Esophagus muscularis mucosa (tissue), 4 donors: Measurements from ENCODE around the gene ABCC9. TPM values are rescaled to one million over a fixed set of nuclear protein-coding genes. Genes with fewer than 3 reads are reported as not detected.

Experiments
- DNase-seq: peaks from one replicate; pipeline ENCODE4 v3.0.0-alpha.2; 2017; ENCODE audit errors: extremely low spot score
- H3K27ac ChIP-seq, 4 donors: fragments of 200-600 bp; sonication (generic); replicated peaks in 1 of 4; 1 replicate in 3 of 4; 2 replicates in 1 of 4; pipeline ENCODE4 v1.5.1; 2016 to 2019; ENCODE audit warnings: mild to moderate bottlenecking in 1 of 4
- H3K27me3 ChIP-seq, 4 donors: fragments of 200-600 bp; sonication (generic); one replicate each; pipeline versions ENCODE4 v1.5.1 to v1.6.0; 2016 to 2019
- H3K36me3 ChIP-seq, 4 donors: fragments of 200-600 bp; sonication (generic); one replicate each; pipeline ENCODE4 v1.5.1; 2016 to 2019
- H3K4me1 ChIP-seq, 4 donors: fragments of 200-600 bp; sonication (generic); one replicate each; pipeline ENCODE4 v1.5.1; 2016 to 2019
- H3K4me3 ChIP-seq, 4 donors: fragments of 200-600 bp; sonication (generic); 1 replicate in 2 of 4; 2 replicates in 2 of 4; pipeline ENCODE4 v1.5.1; 2016 to 2019; ENCODE audit warnings: mild to moderate bottlenecking in 4 of 4, moderate library complexity in 1 of 4
- H3K9me3 ChIP-seq, 4 donors: fragments of 200-600 bp; sonication (generic); 1 replicate in 3 of 4; 2 replicates in 1 of 4; pipeline ENCODE4 v1.5.1; 2016 to 2019
- CTCF ChIP-seq, 3 experiments: fragments of 200-600 bp in 2 of 3; fragments of 450-650 bp in 1 of 3; sonication (generic) in 2 of 3; IDR thresholded peaks; one replicate each; pipeline ENCODE4 v1.5.1; 2017 to 2019; ENCODE audit warnings: antibody characterized with exemption in 3 of 3, mild to moderate bottlenecking in 2 of 3, moderate library complexity in 1 of 3
- EP300 ChIP-seq: sonication (generic); formaldehyde crosslinking; IDR thresholded peaks from one replicate; pipeline ENCODE4 v1.6.1; 2017; ENCODE audit warnings: antibody characterized with exemption
- POLR2A ChIP-seq: fragments of 450-650 bp; IDR thresholded peaks from one replicate; pipeline ENCODE4 v1.6.1; 2017; ENCODE audit warnings: antibody characterized with exemption, moderate library complexity, mild to moderate bottlenecking, low read depth
- POLR2AphosphoS5 ChIP-seq, 2 donors: sonication (generic); formaldehyde crosslinking; IDR thresholded peaks; one replicate each; pipeline ENCODE4 v1.6.1; 2017; ENCODE audit warnings: antibody characterized with exemption in 2 of 2
- WGBS: methylation state at CpG from one replicate; pipeline ENCODE4 v1.1.5; 2018; 5-methylcytosine and 5-hydroxymethylcytosine counted together
- intact Hi-C: fragments of 100-400 bp; cut with DNase I; formaldehyde crosslinking; loops from one replicate; pipeline ENCODE4 v1.15.1; 2023
- total RNA-seq, 4 donors: library from RNA; depleted of rRNA; stranded (reverse); fragments of >200 nt; gene quantifications; one replicate each; pipeline versions ENCODE4 v1.1.0 to v1.2.1, GENCODE V29; 2016

ABCC9 gene
- total RNA-seq, 4 donors from 2014 or later = 44.1 to 58.6 (median 50.9) TPM

DNA sequence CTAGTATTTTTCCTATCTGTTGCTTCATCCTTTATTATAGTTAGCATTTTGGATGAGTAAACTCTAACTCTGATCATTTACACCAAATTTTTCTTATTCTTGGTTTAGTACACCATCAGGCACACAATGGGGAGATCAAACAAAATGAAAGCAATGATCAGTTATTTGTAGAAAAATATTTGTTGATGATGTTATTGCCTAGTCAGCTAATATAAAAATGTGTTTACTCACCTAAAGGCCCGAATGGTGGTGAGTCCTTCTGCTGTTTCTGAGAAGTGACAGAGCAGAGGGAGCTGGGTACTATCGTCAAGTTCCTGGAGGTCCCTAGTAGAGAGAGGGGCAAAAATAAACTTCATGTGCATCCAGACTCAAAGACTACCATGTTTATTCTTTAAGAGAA, 103.4 kb downstream of the ABCC9 start:
- no peak for TF ChIP-seq POLR2A
- TF ChIP-seq CTCF (IDR thresholded peaks at IDR 0.05) = no peak
- TF ChIP-seq EP300 = no peak
- no peak for TF ChIP-seq POLR2AphosphoS5 (IDR thresholded peaks at IDR 0.05)
- DNase-seq = no peak
- 92% methylated on average over 2 of the region's 2 CpGs for WGBS
- Histone ChIP-seq H3K9me3 (no peaks in the 10 kb centered on the region), H3K27ac (no peak overlapping the region), H3K4me1 (peaks cover 0 to 1% (median under 1%) of the 10 kb centered on the region in 4 donors), H3K4me3 (no peak overlapping the region), H3K27me3 (no peaks in the 10 kb centered on the region), H3K36me3 (peaks cover 4 to 42% (median 23%) of the 10 kb centered on the region in 4 donors)
- intact Hi-C loops = no loop called here

GRCh38 chr12:21831791-21832344, 109.4 kb downstream of the ABCC9 start:
- Histone ChIP-seq H3K36me3 (peaks cover 0 to 25% (median 6%) of the 10 kb centered on the region in 4 donors), H3K4me1 (peaks cover 15 to 60% (median 53%) of the 10 kb centered on the region in 4 donors)

DNA sequence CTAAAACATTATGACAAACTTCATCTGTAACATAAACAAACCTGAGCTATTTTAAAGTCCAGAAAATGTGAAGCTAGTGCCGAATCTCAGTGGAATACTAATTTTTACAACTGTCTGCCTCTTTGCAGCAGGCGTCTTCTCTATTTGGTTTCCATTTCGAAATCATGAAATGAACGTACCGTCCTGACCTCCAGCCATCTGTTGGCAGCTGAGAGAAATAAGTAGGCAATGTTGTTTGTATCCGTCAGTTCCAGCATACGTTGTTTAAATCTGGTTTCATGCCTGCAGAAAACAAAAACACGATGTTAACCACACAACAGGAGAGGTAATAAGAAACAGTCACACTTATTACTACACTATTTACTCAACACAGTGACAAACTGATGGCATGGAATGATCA, 112.4 kb downstream of the ABCC9 start:
- peak overlapping the region; percentile 77 to 79 (median 78) for H3K27ac ChIP-seq
- peak; percentile 81 for TF ChIP-seq EP300
- no peak for TF ChIP-seq CTCF (IDR thresholded peaks at IDR 0.05)
- no peak for TF ChIP-seq POLR2A
- TF ChIP-seq POLR2AphosphoS5 (IDR thresholded peaks at IDR 0.05) = peak; percentile 65 to 67
- 28% methylated on average over 8 of the region's 8 CpGs for WGBS
- H3K4me1 ChIP-seq = peaks cover 21 to 70% (median 61%) of the 10 kb centered on the region in 4 donors
- peaks cover 0 to 8% (median 0%) of the 10 kb centered on the region in 4 donors for H3K36me3 ChIP-seq
- no peaks in the 10 kb centered on the region for H3K9me3 ChIP-seq
- intact Hi-C loops = loop anchor here (5.0 kb wide), 2 partner anchors 56 to 114 kb away; partner anchors contain the start of genes ABCC9 and KCNJ8
- no peak for DNase-seq
- peak overlapping the region in 2 of 4 donors; percentile 14 to 25 for H3K4me3 ChIP-seq
- H3K27me3 ChIP-seq = no peaks in the 10 kb centered on the region

More at GRCh38 chr12:21831791-21832344, 109.4 kb downstream of the ABCC9 start:
- intact Hi-C loops = no loop called here
- TF ChIP-seq POLR2A (no peak), EP300 (no peak), CTCF (IDR thresholded peaks at IDR 0.05) (no peak), POLR2AphosphoS5 (IDR thresholded peaks at IDR 0.05) (peak; percentile 36 to 81)
- 43% methylated on average over 4 of the region's 4 CpGs for WGBS
- Histone ChIP-seq H3K27me3 (no peaks in the 10 kb centered on the region), H3K9me3 (no peaks in the 10 kb centered on the region), H3K27ac (peak overlapping the region; percentile 78 to 83 (median 80)), H3K4me3 (no peak overlapping the region)
- DNase-seq = no peak

- Histone ChIP-seq H3K9me3 (no peaks in the 10 kb centered on the region), H3K4me1 (peaks cover 21 to 70% (median 61%) of the 10 kb centered on the region in 4 donors), H3K4me3 (peak overlapping the region in 2 of 4 donors; percentile 14 to 25), H3K36me3 (peaks cover 0 to 8% (median 0%) of the 10 kb centered on the region in 4 donors), H3K27me3 (no peaks in the 10 kb centered on the region), H3K27ac (peak overlapping the region; percentile 77 to 79 (median 78))
- WGBS = 56% methylated on average over 4 of the region's 4 CpGs
- TF ChIP-seq POLR2A = no peak
- TF ChIP-seq POLR2AphosphoS5 (IDR thresholded peaks at IDR 0.05) = peak; percentile 8 to 70
- no peak for TF ChIP-seq CTCF (IDR thresholded peaks at IDR 0.05)
- peak; percentile 31 for TF ChIP-seq EP300
- intact Hi-C loops = loop anchor here (5.0 kb wide), 2 partner anchors 56 to 114 kb away; partner anchors contain the start of genes ABCC9 and KCNJ8
- DNase-seq = no peak
Observed at GRCh38 chr12:21828136-21828775, 113.0 kb downstream of the ABCC9 start.
